Transverse colon (tissue), 3 donors: ENCODE results near the gene TMEM130.

Experiments
- POLR2A ChIP-seq: fragments of 450-650 bp; IDR thresholded peaks from one replicate; pipeline ENCODE4 v1.6.1; 2016; ENCODE audit warnings: antibody characterized with exemption, mild to moderate bottlenecking, moderate library complexity
- TF ChIP-seq, protein P1 (sequence below), 5 experiments: fragments of 200-600 bp in 3 of 5; fragments of 450-650 bp in 2 of 5; sonication (generic) in 3 of 5; IDR thresholded peaks; 1 replicate in 2 of 5; 2 replicates in 3 of 5; pipeline ENCODE4 v1.5.1; 2016 to 2017; ENCODE audit warnings: antibody characterized with exemption in 5 of 5, inconsistent platforms in 3 of 5, mild to moderate bottlenecking in 2 of 5, moderate library complexity in 1 of 5

DNA sequence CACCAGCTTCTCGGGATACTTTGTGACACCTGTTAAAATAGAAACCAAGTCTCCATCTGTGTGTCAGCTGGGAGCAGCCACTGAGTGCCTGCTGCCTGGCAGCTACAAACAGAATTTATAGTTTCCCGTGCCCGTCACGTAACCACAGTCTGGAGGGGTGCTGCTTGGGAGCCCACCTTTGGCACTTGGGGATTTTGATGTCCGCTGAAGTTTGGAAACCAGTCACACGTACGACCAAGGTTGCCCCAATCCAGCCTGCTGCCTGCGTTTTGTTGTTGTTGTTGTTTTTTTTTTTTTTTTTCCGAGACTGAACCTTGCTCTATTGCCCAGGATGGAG, 10.1 kb upstream of the TMEM130 start:
- TF ChIP-seq, protein P1, sequence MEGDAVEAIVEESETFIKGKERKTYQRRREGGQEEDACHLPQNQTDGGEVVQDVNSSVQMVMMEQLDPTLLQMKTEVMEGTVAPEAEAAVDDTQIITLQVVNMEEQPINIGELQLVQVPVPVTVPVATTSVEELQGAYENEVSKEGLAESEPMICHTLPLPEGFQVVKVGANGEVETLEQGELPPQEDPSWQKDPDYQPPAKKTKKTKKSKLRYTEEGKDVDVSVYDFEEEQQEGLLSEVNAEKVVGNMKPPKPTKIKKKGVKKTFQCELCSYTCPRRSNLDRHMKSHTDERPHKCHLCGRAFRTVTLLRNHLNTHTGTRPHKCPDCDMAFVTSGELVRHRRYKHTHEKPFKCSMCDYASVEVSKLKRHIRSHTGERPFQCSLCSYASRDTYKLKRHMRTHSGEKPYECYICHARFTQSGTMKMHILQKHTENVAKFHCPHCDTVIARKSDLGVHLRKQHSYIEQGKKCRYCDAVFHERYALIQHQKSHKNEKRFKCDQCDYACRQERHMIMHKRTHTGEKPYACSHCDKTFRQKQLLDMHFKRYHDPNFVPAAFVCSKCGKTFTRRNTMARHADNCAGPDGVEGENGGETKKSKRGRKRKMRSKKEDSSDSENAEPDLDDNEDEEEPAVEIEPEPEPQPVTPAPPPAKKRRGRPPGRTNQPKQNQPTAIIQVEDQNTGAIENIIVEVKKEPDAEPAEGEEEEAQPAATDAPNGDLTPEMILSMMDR (IDR thresholded peaks at IDR 0.05) = no peak
- no peak for TF ChIP-seq POLR2A
